HG03469 (cell line): ENCODE data around the gene INSC.

Source experiments
- ATAC-seq: cut with Tn5 transposase; IDR thresholded peaks from one replicate; pipeline ENCODE4 v1.9.1; 2021; ENCODE audit warnings: mild to moderate bottlenecking, moderate library complexity, moderate number of reproducible peaks; ENCODE audit not compliant: unreplicated experiment

INSC gene

DNA sequence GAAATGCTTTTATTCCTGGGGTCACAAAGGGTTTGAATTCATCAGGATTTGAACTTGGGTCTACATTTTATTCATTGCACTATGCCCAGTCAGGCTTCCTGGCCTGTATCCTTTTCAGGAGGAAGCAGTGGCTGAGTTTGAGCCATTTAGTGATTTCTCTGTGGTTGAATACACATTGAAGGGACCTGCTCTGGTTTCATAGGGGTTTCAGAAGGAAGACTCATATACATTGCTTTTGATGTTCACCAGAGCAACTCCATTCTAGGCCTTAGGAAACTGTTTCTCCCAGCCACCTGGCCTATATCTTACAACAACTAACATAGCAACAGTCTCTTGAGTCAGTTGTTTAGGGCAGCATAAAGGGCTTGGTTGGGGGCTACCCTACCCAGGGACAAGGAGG is 165.7 kb downstream of the INSC start:
- ATAC-seq: no peak

DNA sequence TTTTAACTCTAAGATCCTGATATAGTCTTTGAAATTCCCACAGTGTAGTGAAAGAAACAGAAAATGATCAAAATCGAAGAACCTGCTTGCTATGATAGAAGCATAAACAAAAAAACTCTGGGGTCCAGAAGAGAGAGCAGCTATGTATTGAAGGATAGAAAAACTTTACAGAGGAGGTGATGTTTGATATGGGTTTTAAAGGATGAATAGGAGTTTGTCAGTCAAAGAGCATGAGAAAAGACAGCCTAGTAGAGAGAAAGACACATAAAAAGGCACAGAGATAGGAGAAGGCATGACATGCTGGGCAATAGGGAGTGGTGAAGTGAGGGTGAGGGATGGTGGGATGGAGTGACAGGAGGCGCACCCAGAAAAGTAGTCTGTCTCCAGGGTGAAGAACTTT is 168.0 kb downstream of the INSC start:
- ATAC-seq: no peak

DNA sequence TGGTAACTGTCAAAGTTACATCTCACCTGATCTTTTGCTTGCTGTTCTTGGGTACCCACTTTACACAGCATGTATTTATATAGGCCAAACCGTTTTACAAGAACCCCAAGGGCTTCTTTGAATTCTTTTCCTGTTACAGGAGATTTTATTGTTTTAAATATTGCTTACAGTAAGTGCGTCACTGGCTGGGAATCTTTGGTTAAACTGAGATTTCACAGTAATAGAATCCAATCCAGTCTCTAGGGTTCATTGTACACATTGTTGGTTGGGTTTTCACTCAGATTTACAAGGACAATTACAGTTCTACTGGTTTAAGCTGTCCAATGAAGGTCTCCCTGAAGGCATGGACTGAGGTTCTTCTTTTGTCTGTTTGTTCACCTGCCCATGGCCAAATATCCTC is 171.7 kb downstream of the INSC start:
- no peak for ATAC-seq

DNA sequence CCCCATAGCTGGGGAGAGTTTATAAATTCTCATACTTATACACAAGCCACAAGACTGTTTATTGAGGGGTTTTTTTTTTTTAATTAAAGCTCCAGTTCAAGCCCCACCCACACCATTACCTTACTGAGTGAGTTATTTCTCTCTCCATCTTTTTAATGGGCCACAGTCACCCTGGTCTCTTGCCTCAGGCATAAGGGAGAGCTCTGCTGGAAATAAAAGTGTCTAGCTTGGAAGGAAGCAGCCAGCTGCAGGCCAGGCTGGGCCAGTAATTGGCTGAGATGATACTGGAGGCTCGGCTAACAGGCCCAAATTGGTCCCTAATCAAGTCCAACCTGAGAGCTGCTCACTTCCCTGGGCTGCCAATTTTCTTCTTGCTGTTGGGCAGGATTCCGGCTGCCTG is 174.1 kb downstream of the INSC start:
- ATAC-seq: no peak

DNA sequence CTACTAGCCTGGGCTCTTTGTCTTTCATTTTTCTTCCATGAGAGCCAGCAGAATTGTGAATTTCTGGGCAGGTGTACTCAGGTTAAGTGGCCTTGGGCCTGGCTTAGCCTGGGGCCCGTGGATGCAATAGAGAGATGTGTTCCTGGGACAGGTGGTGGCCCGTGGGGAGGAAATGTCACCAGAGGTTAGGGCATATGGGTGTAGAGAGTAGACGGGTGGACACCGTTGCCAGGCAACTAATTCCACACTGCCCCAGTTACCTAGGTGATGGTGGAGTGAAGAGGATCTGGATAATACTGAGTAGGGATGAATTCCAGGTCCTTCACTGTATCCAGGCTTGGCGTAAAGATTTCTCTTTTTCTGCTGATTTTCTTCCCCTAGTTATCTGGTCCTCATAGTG is 175.0 kb downstream of the INSC start:
- ATAC-seq: no peak

DNA sequence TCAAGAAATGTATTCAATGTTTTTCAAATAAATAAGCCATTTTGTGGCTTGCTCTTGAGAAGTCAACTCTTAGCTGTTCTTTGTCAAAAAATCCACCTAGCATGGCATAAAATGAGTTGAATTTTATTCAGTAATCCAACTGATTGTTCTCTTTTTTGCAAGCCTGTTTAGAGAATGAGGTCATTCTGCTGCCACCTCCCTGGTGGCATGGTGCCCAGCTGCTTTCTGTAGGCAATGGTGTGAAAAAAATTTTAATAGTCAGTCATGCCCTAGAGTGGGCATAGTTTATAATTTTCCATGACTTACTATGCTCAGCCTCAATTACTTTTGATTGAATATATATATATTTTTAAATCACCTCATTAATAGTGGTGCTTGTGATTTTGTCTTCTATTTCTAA is 177.2 kb downstream of the INSC start:
- ATAC-seq: no peak

DNA sequence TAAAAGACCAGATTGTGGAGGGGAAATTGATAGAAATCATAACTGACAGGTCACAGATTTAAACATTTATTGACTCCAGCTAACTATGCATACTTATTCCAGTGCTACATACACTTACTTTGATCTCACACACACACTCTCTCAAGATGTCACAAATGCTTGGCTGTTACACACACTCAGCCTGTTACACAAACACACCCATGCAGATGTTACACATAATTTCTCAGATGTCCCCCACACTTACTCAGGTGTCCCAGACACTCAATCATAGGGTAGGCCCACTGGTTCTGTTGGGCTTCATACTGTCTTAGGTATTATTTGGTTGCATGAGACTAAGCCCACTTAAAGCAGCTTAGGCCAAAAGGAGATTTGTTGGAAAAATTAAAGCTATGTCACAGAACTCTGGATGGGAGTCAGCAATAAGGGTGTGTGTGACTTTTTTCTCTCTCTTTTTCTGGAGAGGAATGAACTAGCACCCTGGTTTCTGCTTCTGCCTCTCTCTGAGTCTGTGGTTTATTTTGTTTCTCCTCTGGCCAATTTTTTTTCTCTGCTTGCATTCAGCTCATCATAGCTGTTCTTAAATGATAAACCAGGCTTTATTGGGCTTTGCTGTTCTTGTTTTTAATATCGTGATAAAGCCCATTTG is 179.4 kb downstream of the INSC start:
- ATAC-seq: no peak

DNA sequence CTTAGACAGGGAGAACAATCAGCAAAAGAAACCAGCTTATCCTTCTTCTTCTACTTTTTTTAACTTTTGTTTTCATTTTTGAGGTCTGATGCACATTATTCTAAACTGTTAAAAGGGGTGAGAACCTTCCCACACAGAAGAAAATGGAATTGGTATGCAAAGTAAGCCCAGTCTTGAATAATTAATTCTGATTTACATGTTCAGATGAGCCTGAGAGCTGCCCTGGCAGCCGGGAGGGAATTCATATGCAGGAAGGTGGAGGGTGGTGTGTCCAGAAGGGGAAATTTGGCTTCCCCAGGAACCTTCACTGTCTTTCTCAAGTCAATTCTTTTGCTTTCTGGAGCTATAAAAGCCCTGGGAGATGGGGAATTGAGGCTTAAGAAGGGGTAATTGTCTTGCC is 181.0 kb downstream of the INSC start:
- no peak for ATAC-seq
